SK-N-SH (cell line): ENCODE measurements around the gene RAVER1. TPM values are rescaled to one million over a fixed set of nuclear protein-coding genes. Genes with fewer than 3 reads are reported as not detected.
"Not testable (repeated sequence)": the region's sequence is repeated elsewhere in the genome, so short reads cannot be mapped to it uniquely, and the experiment has no call there.

Experiments
- CTCF ChIA-PET: fragments of 300-600, 350-600 bp; formaldehyde crosslinking; extraction: SDS; loops from one replicate; lab custom pipeline; 2021; lab: Yijun Ruan, JAX
- POLR2A ChIA-PET: fragments of 350-600 bp; sonication (Branson Sonifier 250); formaldehyde crosslinking; extraction: SDS; loops from one replicate; lab custom pipeline; 2020; ENCODE audit warnings: antibody characterized with exemption, inconsistent platforms; lab: Yijun Ruan, JAX
- DNase-seq: peaks from one replicate; pipeline ENCODE4 v3.0.0; 2012
- H2AFZ ChIP-seq: fragments of 200-600 bp; sonication (generic); 2 replicates; pipeline ENCODE4 v1.8.1; 2016; ENCODE audit warnings: antibody characterized with exemption, mild to moderate bottlenecking, low read depth
- H3F3A ChIP-seq: fragments of 200-600 bp; sonication (generic); replicated peaks from 2 replicates; pipeline ENCODE3; 2016; ENCODE audit warnings: antibody characterized with exemption, mild to moderate bottlenecking; ENCODE audit not compliant: insufficient read depth
- H3K27ac ChIP-seq, 2 experiments: fragments of 200-500 bp in 1 of 2; fragments of 200-600 bp in 1 of 2; sonication (Bioruptor generic) in 1 of 2; sonication (generic), shearing (Covaris generic) in 1 of 2; 2 replicates each; pipeline versions ENCODE4 v1.5.1 to v1.6.1; 2014 to 2016; ENCODE audit warnings: low read depth in 2 of 2, inconsistent platforms in 1 of 2, low read length in 1 of 2, mild to moderate bottlenecking in 1 of 2, mixed read lengths in 1 of 2
- H3K27me3 ChIP-seq: fragments of 200-600 bp; sonication (generic), shearing (Covaris generic); 2 replicates; pipeline ENCODE4 v1.6.1; 2016; ENCODE audit warnings: mixed run types; ENCODE audit not compliant: insufficient read depth
- H3K36me3 ChIP-seq, 2 experiments: fragments of 200-500 bp in 1 of 2; fragments of 200-600 bp in 1 of 2; sonication (Bioruptor generic) in 1 of 2; sonication (generic) in 1 of 2; replicated peaks in 1 of 2; 2 replicates each; pipeline versions ENCODE3 to v1.5.1; 2014 to 2016; ENCODE audit warnings: low read length in 1 of 2, mild to moderate bottlenecking in 1 of 2; ENCODE audit not compliant: insufficient read depth in 2 of 2, control insufficient read depth in 1 of 2
- H3K4me1 ChIP-seq, 2 experiments: fragments of 200-500 bp in 1 of 2; fragments of 200-600 bp in 1 of 2; sonication (Bioruptor generic) in 1 of 2; sonication (generic), shearing (Covaris generic) in 1 of 2; 2 replicates each; pipeline versions ENCODE4 v1.5.1 to v1.6.1; 2014 to 2016; ENCODE audit warnings: low read depth in 1 of 2, low read length in 1 of 2, mixed run types in 1 of 2; ENCODE audit not compliant: insufficient read depth in 2 of 2, control insufficient read depth in 1 of 2
- H3K4me2 ChIP-seq: fragments of 200-600 bp; sonication (generic), shearing (Covaris generic); 2 replicates; pipeline ENCODE4 v1.6.1; 2017; ENCODE audit warnings: mixed run types
- H3K4me3 ChIP-seq, 2 experiments: fragments of 200-500 bp in 1 of 2; fragments of 200-600 bp in 1 of 2; sonication (Bioruptor generic) in 1 of 2; sonication (generic), shearing (Covaris generic) in 1 of 2; 2 replicates each; pipeline versions ENCODE4 v1.5.1 to v1.8.1; 2014 to 2016; ENCODE audit warnings: low read depth in 2 of 2, inconsistent platforms in 1 of 2, low read length in 1 of 2, mild to moderate bottlenecking in 1 of 2, mixed read lengths in 1 of 2, moderate library complexity in 1 of 2
- H3K79me2 ChIP-seq: fragments of 200-600 bp; sonication (generic); 2 replicates; pipeline ENCODE4 v1.8.1; 2017; ENCODE audit warnings: mild to moderate bottlenecking; ENCODE audit not compliant: insufficient read depth
- H3K9ac ChIP-seq: fragments of 200-600 bp; sonication (generic); 2 replicates; pipeline ENCODE4 v1.6.1; 2017; ENCODE audit warnings: mixed run types
- H3K9me2 ChIP-seq: fragments of 200-600 bp; sonication (generic); 2 replicates; pipeline ENCODE4 v1.6.1; 2017; ENCODE audit warnings: mixed run types
- H3K9me3 ChIP-seq: fragments of 200-600 bp; sonication (generic); 2 replicates; pipeline ENCODE4 v1.6.1; 2017; ENCODE audit warnings: mixed run types, mild to moderate bottlenecking, moderate library complexity
- H4K20me1 ChIP-seq: fragments of 200-600 bp; sonication (generic); 2 replicates; pipeline ENCODE4 v1.6.1; 2017; ENCODE audit warnings: mild to moderate bottlenecking, mixed run types; ENCODE audit not compliant: insufficient read depth
- CHD2 ChIP-seq: fragments of 150-350 bp; IDR thresholded peaks from 2 replicates; pipeline ENCODE4 v1.6.1; 2018; ENCODE audit warnings: low read length; ENCODE audit not compliant: partially characterized antibody
- ELF1 ChIP-seq: IDR thresholded peaks from 2 replicates; pipeline ENCODE4 v1.4.0; 2012
- EP300 ChIP-seq, 2 experiments: IDR thresholded peaks; 2 replicates each; pipeline versions ENCODE4 v1.4.0 to v1.6.1; 2012; ENCODE audit warnings: borderline replicate concordance in 1 of 2, low read depth in 1 of 2, low read length in 1 of 2
- EZH2phosphoT487 ChIP-seq: fragments of 200-600 bp; sonication (generic); IDR thresholded peaks from 2 replicates; pipeline ENCODE4 v1.6.1; 2017; ENCODE audit warnings: low read depth, mixed run types, mild to moderate bottlenecking, antibody characterized with exemption, moderate library complexity, borderline replicate concordance
- FOSL2 ChIP-seq: IDR thresholded peaks from 2 replicates; pipeline ENCODE4 v1.4.0; 2012; ENCODE audit warnings: low read depth, mild to moderate bottlenecking, moderate library complexity, borderline replicate concordance
- FOXM1 ChIP-seq: IDR thresholded peaks from 2 replicates; pipeline ENCODE4 v1.4.0; 2012; ENCODE audit warnings: low read depth, mild to moderate bottlenecking
- MXI1 ChIP-seq: IDR thresholded peaks from 2 replicates; pipeline ENCODE4 v1.6.1; 2012; ENCODE audit warnings: mild to moderate bottlenecking, low read depth, low read length, improper control_type of control experiment
- NRF1 ChIP-seq: IDR thresholded peaks from 2 replicates; pipeline ENCODE4 v1.6.1; 2012; ENCODE audit warnings: low read depth, mild to moderate bottlenecking, low read length
- POLR2AphosphoS5 ChIP-seq: IDR thresholded peaks from 2 replicates; pipeline ENCODE4 v1.6.1; 2012; ENCODE audit warnings: low read depth, low read length
- RFX5 ChIP-seq: IDR thresholded peaks from 2 replicates; pipeline ENCODE4 v1.6.1; 2012; ENCODE audit warnings: mild to moderate bottlenecking, improper control_type of control experiment, low read length
- RXRA ChIP-seq: IDR thresholded peaks from 2 replicates; pipeline ENCODE4 v1.4.0; 2012; ENCODE audit warnings: low read depth, mild to moderate bottlenecking, borderline replicate concordance
- USF2 ChIP-seq: fragments of 150-350 bp; IDR thresholded peaks from 2 replicates; pipeline ENCODE4 v1.6.1; 2017; ENCODE audit warnings: antibody characterized with exemption, low read length, low read depth, borderline replicate concordance
- WGBS: methylation state at CpG from one replicate; pipeline ENCODE4 v1.1.6; 2017; ENCODE audit warnings: low lambda C conversion rate; 5-methylcytosine and 5-hydroxymethylcytosine counted together
- polyA plus RNA-seq, 3 experiments: library from polyadenylated mRNA; depleted of rRNA; stranded (reverse); fragments of >200 nt; gene quantifications; 2 replicates each; pipeline ENCODE4 v1.2.3, GENCODE V29; 2012
- TF ChIP-seq, protein P1 (sequence below): IDR thresholded peaks from 2 replicates; pipeline ENCODE4; 2012

Gene RAVER1
- polyA plus RNA-seq, 1 of the 3 experiments (the other 2 are of a cell fraction), result 8.2 TPM

GRCh38 chr19:10368101-10368803 lies 34.9 kb upstream of the RAVER1 start (continued):
- no peak for TF ChIP-seq EP300 (IDR thresholded peaks at IDR 0.05; ENCODE audit: borderline replicate concordance in 1 of 2, low read depth in 1 of 2, low read length in 1 of 2)
- no peak for TF ChIP-seq RFX5
- no peak for TF ChIP-seq CHD2
- no peak for TF ChIP-seq ELF1
- TF ChIP-seq, all 33 proteins: peak for 0

DNA sequence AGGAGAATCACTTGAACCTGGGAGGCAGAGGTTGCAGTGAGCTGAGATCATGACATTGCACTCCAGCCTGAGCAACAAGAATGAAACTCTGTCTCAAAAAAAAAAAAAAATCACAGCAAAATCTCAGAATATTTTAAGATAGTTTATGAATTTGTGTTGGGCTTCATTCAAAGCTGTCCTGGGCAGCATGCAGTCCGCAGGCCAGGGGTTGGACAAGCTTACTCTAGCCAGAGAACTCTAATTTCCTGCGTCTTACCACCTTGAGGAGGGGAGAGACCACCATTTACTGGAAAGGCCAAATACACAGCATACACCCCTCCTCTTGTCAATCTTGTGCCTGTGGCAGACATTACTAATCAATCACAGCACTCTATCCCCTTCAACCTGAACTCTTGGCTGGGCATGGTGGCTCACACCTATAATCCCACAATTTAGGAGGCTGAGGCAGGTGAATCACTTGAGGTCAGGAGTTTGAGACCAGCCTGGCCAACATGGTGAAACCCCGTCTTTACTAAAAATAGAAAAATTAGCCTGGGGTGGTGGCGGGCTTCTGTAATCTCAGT lies 33.7 kb upstream of the RAVER1 start:
- H3K36me3 ChIP-seq, result peaks cover 16 to 23% of the 10 kb centered on the region in 2 experiments
- H3F3A ChIP-seq, H3K4me1 ChIP-seq, H3K79me2 ChIP-seq, H3K4me2 ChIP-seq, H3K27ac ChIP-seq, H3K9me3 ChIP-seq, DNase-seq, H3K27me3 ChIP-seq, POLR2A ChIA-PET, H2AFZ ChIP-seq, H3K4me3 ChIP-seq, H3K9ac ChIP-seq, H3K9me2 ChIP-seq, H4K20me1 ChIP-seq: not testable (repeated sequence)
- CTCF ChIA-PET, result interaction anchor here (0.6 to 1.8 kb wide), 5 partner anchors 8 to 109 kb away, joined by 3 to 9 read pairs (median 4); partner anchors contain the start of gene TYK2
- WGBS, result 96% methylated on average over 3 of the region's 4 CpGs

GRCh38 chr19:10365518-10365917 lies 32.2 kb upstream of the RAVER1 start:
- H3F3A ChIP-seq, result no peaks in the 10 kb centered on the region
- no peak for TF ChIP-seq NRF1
- no peak for TF ChIP-seq FOSL2
- TF ChIP-seq EZH2phosphoT487, result no peak
- TF ChIP-seq, protein P1, sequence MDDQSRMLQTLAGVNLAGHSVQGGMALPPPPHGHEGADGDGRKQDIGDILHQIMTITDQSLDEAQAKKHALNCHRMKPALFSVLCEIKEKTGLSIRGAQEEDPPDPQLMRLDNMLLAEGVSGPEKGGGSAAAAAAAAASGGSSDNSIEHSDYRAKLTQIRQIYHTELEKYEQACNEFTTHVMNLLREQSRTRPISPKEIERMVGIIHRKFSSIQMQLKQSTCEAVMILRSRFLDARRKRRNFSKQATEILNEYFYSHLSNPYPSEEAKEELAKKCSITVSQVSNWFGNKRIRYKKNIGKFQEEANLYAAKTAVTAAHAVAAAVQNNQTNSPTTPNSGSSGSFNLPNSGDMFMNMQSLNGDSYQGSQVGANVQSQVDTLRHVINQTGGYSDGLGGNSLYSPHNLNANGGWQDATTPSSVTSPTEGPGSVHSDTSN, result no peak
- TF ChIP-seq FOXM1, result no peak
- no peak for TF ChIP-seq MXI1
- TF ChIP-seq POLR2AphosphoS5, result no peak
- TF ChIP-seq USF2, result no peak
- no peak for TF ChIP-seq RXRA
- no peaks in the 10 kb centered on the region for H4K20me1 ChIP-seq
- H3K4me3 ChIP-seq, result no peak overlapping the region
- H3K9ac ChIP-seq, result no peak overlapping the region
- peaks cover 16 to 29% of the 10 kb centered on the region in 2 experiments for H3K36me3 ChIP-seq
- no peaks in the 10 kb centered on the region for H3K27me3 ChIP-seq
- H3K4me1 ChIP-seq, result no peaks in the 10 kb centered on the region
- no peak for DNase-seq
- POLR2A ChIA-PET, result no interaction called here
- no peaks in the 10 kb centered on the region for H3K79me2 ChIP-seq
- WGBS, result 95% methylated on average over 15 of the region's 23 CpGs
- no peak overlapping the region for H3K27ac ChIP-seq
- CTCF ChIA-PET, result no interaction called here
- H3K4me2 ChIP-seq, result no peak overlapping the region
- no peaks in the 10 kb centered on the region for H3K9me2 ChIP-seq
- no peaks in the 10 kb centered on the region for H3K9me3 ChIP-seq
- H2AFZ ChIP-seq, result no peak overlapping the region
